Coronary artery (tissue), 2 donors: ENCODE measurements around the gene GPR37L1.
"Not testable (repeated sequence)": the region's sequence is repeated elsewhere in the genome, so short reads cannot be mapped to it uniquely, and the experiment has no call there.

Experiments used
- DNase-seq: peaks from one replicate; pipeline ENCODE4 v3.0.0-alpha.2; 2017; ENCODE audit warnings: low spot score
- H3K27ac ChIP-seq, 2 donors: fragments of 200-600 bp; sonication (generic); one replicate each; pipeline ENCODE4 v1.5.1; 2016 to 2019
- H3K4me3 ChIP-seq: fragments of 200-600 bp; sonication (generic); 2 replicates; pipeline ENCODE4 v1.5.1; 2016; ENCODE audit warnings: mild to moderate bottlenecking, moderate library complexity
- CTCF ChIP-seq: fragments of 200-600 bp; sonication (generic); IDR thresholded peaks from one replicate; pipeline ENCODE4 v1.5.1; 2019; ENCODE audit warnings: antibody characterized with exemption

The GPR37L1 gene

GRCh38 chr1:202133989-202134388 is 11.3 kb downstream of the GPR37L1 start:
- TF ChIP-seq CTCF, result no peak
- H3K27ac ChIP-seq, result peak overlapping the region; percentile 55 to 69

GRCh38 chr1:202134645-202135172 is 12.0 kb downstream of the GPR37L1 start:
- peak overlapping the region; percentile 55 to 65 for H3K27ac ChIP-seq
- TF ChIP-seq CTCF, result no peak
- DNase-seq, result no peak
- H3K4me3 ChIP-seq, result no peak overlapping the region

More at GRCh38 chr1:202133989-202134388, 11.3 kb downstream of the GPR37L1 start:
- no peak for DNase-seq
- no peak overlapping the region for H3K4me3 ChIP-seq

GRCh38 chr1:202135221-202135721 is 12.6 kb downstream of the GPR37L1 start:
- Histone ChIP-seq H3K4me3 (no peak overlapping the region), H3K27ac (peak overlapping the region; percentile 55 to 65)
- DNase-seq, result no peak
- peak; percentile 82 for TF ChIP-seq CTCF

GRCh38 chr1:202140833-202141232 is 18.1 kb downstream of the GPR37L1 start:
- H3K27ac ChIP-seq, result no peak overlapping the region
- H3K4me3 ChIP-seq, result no peak overlapping the region
- DNase-seq, result no peak
- TF ChIP-seq CTCF, result no peak

- H3K4me3 ChIP-seq, DNase-seq, H3K27ac ChIP-seq: not testable (repeated sequence)
Observed at GRCh38 chr1:202141468-202141867, 18.8 kb downstream of the GPR37L1 start.

- Histone ChIP-seq H3K4me3 (peak overlapping the region; percentile 98), H3K27ac (peak overlapping the region; percentile 92 to 96)
- TF ChIP-seq CTCF, result no peak
- no peak for DNase-seq
Observed at GRCh38 chr1:202143011-202143767, 20.5 kb downstream of the GPR37L1 start.

GRCh38 chr1:202143768-202144401 is 21.2 kb downstream of the GPR37L1 start:
- H3K4me3 ChIP-seq, result peak overlapping the region; percentile 98
- H3K27ac ChIP-seq, result peak overlapping the region; percentile 92 to 96
- no peak for TF ChIP-seq CTCF
- no peak for DNase-seq
